Measurements from ENCODE around the gene CELSR1. TPM values are rescaled to one million over a fixed set of nuclear protein-coding genes. Genes with fewer than 3 reads are reported as not detected.
"Not testable (repeated sequence)": the region's sequence is repeated elsewhere in the genome, so short reads cannot be mapped to it uniquely, and the experiment has no call there.

Gene CELSR1
- total RNA-seq, 4 donors from 2014 or later, result 18.4 to 56.0 (median 31.0) TPM

DNA sequence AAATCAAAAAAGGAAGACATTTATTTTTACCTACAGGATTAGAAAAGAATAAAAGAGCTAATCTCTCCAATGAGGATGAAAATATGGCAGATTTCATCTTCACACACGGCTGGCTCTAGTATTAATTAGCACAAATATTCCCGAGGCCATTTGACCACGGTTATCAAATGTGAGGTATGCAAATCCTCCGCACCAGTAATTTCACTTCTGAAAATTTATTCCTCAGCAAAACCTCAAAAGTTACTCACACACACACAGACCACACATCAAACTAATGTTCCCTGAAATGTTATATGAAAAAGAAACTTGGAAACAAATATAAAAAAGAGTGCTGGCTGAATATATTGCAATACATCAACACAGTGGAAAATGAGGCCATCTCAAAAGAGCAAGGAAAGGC lies 32.8 kb downstream of the CELSR1 start:
- TF ChIP-seq, protein P1, sequence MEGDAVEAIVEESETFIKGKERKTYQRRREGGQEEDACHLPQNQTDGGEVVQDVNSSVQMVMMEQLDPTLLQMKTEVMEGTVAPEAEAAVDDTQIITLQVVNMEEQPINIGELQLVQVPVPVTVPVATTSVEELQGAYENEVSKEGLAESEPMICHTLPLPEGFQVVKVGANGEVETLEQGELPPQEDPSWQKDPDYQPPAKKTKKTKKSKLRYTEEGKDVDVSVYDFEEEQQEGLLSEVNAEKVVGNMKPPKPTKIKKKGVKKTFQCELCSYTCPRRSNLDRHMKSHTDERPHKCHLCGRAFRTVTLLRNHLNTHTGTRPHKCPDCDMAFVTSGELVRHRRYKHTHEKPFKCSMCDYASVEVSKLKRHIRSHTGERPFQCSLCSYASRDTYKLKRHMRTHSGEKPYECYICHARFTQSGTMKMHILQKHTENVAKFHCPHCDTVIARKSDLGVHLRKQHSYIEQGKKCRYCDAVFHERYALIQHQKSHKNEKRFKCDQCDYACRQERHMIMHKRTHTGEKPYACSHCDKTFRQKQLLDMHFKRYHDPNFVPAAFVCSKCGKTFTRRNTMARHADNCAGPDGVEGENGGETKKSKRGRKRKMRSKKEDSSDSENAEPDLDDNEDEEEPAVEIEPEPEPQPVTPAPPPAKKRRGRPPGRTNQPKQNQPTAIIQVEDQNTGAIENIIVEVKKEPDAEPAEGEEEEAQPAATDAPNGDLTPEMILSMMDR (IDR thresholded peaks at IDR 0.05), result no peak
- no peak for TF ChIP-seq POLR2A (IDR thresholded peaks at IDR 0.05)
- DNase-seq, result no peak
- Histone ChIP-seq H3K27ac (no peak overlapping the region), H3K36me3 (no peaks in the 10 kb centered on the region), H3K4me3 (replicated peaks in 1 of 3) (no peak overlapping the region), H3K4me1 (peaks cover 4 to 7% of the 10 kb centered on the region in 2 donors), H3K27me3 (no peaks in the 10 kb centered on the region), H3K9me3 (no peaks in the 10 kb centered on the region)
- 80 to 83% methylated on average over 4 of the region's 4 CpGs for WGBS, 2 donors
- intact Hi-C loops (cut with DNase I), result no loop called here

DNA sequence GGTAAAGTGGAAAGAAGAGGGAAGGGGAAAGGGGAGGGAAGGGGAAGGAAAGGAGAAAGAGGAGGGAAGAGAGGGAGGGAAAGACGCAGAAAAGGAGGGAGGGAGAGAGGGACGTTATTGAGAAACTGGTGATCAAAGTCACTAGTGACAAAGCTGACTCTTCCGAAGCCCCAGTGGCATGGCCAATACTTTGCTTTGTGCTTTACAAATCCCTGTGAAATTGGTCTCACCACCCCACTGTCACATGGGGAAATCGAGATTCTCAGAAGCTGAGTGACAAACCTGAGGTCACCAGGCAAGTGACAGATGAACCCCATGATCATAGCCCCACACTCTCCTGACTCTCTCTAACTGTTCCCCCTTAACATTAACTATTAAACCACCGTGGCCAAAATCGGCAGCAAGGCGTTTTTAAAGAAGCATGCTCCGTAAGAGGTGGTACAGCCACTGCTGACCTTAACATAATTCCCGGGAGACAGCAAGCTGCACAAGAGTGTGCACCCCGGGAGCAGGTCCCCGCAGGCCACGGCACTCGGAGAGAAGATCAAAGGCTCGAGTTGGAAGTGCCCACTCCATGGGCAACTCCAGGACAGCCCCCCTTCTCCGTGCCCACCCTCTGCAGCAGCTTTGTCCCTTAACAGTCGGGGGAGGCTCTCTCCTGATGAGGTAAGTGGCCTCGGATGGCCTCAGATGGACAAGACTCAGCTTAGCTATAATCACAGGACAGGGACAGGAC lies 34.8 kb downstream of the CELSR1 start:
- 61 to 66% methylated on average over 14 to 17 of the region's 17 CpGs for WGBS, 2 donors
- no peaks in the 10 kb centered on the region for H3K36me3 ChIP-seq
- TF ChIP-seq, protein P1 (IDR thresholded peaks at IDR 0.05), result no peak
- no peak for TF ChIP-seq POLR2A (IDR thresholded peaks at IDR 0.05)
- no peaks in the 10 kb centered on the region for H3K27me3 ChIP-seq
- no peaks in the 10 kb centered on the region for H3K9me3 ChIP-seq
- DNase-seq, result no peak
- H3K4me3 ChIP-seq (replicated peaks in 1 of 3), result no peak overlapping the region
- intact Hi-C loops (cut with DNase I), result no loop called here
- H3K4me1 ChIP-seq, result peaks cover 4 to 7% of the 10 kb centered on the region in 2 donors
- no peak overlapping the region for H3K27ac ChIP-seq

DNA sequence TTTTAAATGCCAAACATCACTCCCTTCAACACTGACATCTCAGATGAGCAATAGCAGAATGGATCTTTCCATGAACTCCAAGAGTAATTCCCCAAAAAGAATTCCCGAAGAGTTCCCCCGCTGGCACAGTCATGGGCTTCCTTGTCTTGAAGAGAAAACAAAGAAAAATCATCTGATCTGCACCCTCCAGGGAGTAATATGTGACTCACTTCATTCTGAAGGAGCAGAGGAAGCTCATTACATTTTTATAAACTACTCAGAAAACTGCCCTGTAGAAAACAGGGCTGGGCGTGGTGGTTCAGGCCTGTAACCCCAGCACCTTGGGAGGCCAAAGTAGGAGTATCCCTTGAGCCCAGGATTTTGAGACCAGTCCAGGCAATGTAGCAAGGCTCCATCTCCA lies 35.7 kb downstream of the CELSR1 start:
- intact Hi-C loops (cut with DNase I), result no loop called here
- H3K9me3 ChIP-seq, result no peaks in the 10 kb centered on the region
- no peak for DNase-seq
- H3K27me3 ChIP-seq, result no peaks in the 10 kb centered on the region
- TF ChIP-seq, protein P1 (IDR thresholded peaks at IDR 0.05), result no peak
- no peak for TF ChIP-seq POLR2A (IDR thresholded peaks at IDR 0.05)
- H3K27ac ChIP-seq, result peak overlapping the region in 1 of 3 donors; percentile 10
- no peak overlapping the region for H3K4me3 ChIP-seq (replicated peaks in 1 of 3)
- WGBS, 2 donors, result 57 to 78% methylated on average over 3 of the region's 3 CpGs
- H3K4me1 ChIP-seq, result peaks cover 4 to 7% of the 10 kb centered on the region in 2 donors
- no peaks in the 10 kb centered on the region for H3K36me3 ChIP-seq

DNA sequence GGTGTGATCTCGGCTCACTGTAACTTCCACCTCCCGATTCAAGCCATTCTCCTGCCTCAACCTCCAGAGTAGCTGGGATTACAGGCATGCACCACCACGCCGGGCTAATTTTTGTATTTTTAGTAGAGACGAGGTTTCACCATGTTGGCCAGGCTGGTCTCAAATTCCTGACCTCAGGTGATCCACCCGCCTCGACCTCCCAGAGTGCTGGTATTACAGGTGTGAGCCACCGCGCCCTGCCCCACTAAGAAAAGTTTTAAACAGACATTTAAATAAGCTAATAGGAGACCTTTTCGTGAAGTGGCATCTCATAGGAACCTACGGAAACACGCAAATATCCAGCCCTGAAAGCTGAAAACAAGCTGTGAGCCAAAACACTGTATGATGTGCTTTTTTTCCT lies 36.2 kb downstream of the CELSR1 start:
- WGBS, 2 donors, result 92 to 94% methylated on average over 12 of the region's 12 CpGs
- DNase-seq; H3K4me1 ChIP-seq; intact Hi-C loops (cut with DNase I); H3K9me3 ChIP-seq; H3K27me3 ChIP-seq; H3K36me3 ChIP-seq; H3K4me3 ChIP-seq (replicated peaks in 1 of 3): not testable (repeated sequence)
- peak overlapping the region in 1 of 3 donors; percentile 10 for H3K27ac ChIP-seq

DNA sequence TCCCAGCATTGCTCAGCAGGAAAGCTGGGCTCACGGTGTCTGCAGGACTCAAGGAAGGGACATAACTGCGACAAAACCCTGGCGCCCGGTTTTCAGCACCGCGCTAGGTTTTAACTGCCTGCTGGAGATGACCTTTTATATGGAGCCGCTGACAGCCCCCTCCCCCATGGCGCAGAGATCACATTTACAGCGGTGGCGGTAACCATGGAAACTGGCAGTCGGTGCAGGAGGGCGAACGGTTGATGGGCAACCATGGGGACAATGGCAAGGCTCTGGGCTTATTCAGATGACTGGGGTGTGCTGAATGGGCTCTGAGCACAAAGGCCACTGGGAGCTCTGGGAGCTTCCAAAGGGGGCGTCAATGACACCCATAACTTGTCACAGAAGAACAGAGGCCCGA lies 37.2 kb downstream of the CELSR1 start:
- intact Hi-C loops (cut with DNase I), result no loop called here
- no peak overlapping the region for H3K4me3 ChIP-seq (replicated peaks in 1 of 3)
- H3K36me3 ChIP-seq, result no peaks in the 10 kb centered on the region
- no peak for TF ChIP-seq POLR2A (IDR thresholded peaks at IDR 0.05)
- TF ChIP-seq, protein P1 (IDR thresholded peaks at IDR 0.05), result no peak
- H3K27me3 ChIP-seq, result no peaks in the 10 kb centered on the region
- WGBS, 2 donors, result 70 to 73% methylated on average over 15 of the region's 15 CpGs
- H3K4me1 ChIP-seq, result peaks cover 4 to 7% of the 10 kb centered on the region in 2 donors
- H3K9me3 ChIP-seq, result no peaks in the 10 kb centered on the region
- DNase-seq, result no peak
- no peak overlapping the region for H3K27ac ChIP-seq

All from thyroid gland (tissue), 4 donors.